SK-N-SH (cell line): ENCODE data around the gene APRT.

ENCODE experiments used
- EP300 ChIP-seq, 2 experiments: IDR thresholded peaks; 2 replicates each; pipeline versions ENCODE4 v1.4.0 to v1.6.1; 2012; ENCODE audit warnings: borderline replicate concordance in 1 of 2, low read depth in 1 of 2, low read length in 1 of 2
- JUND ChIP-seq: IDR thresholded peaks from 2 replicates; pipeline ENCODE4 v1.4.0; 2012

GRCh38 chr16:88815227-88815626 lies 3.5 kb upstream of the APRT start:
- TF ChIP-seq JUND (no peak), EP300 (IDR thresholded peaks at IDR 0.05; ENCODE audit: borderline replicate concordance in 1 of 2, low read depth in 1 of 2, low read length in 1 of 2) (no peak)
